K562 (cell line): Measurements from ENCODE around the gene SLC12A4. TPM values are rescaled to one million over a fixed set of nuclear protein-coding genes. Genes with fewer than 3 reads are reported as not detected.

Experiments
- ATAC-seq: fragments of 200-7000 bp; cut with Tn5 transposase; 3 replicates; pipeline ENCODE4 v1.9.1; 2020; ENCODE audit warnings: moderate library complexity
- BruUV-seq: library from RNA; stranded (reverse); fragments of 400-500 nt; replicated peaks from 2 replicates; lab custom pipeline; 2021; lab: Mats Ljungman, UMichigan
- CTCF ChIA-PET: fragments of 300-600 bp; formaldehyde crosslinking; extraction: SDS; loops from one replicate; lab custom pipeline; 2021; ENCODE audit warnings: low intra/inter-chr PET ratio; lab: Yijun Ruan, JAX
- POLR2A ChIA-PET: fragments of 300-600, 350-650 bp; sonication (Branson Sonifier 250); formaldehyde crosslinking; extraction: SDS; loops from one replicate; lab custom pipeline; 2021; ENCODE audit warnings: antibody characterized with exemption, inconsistent platforms; lab: Yijun Ruan, JAX
- DNase-seq, 4 experiments: peaks; one replicate each; pipeline versions ENCODE4 v3.0.0 to v3.0.0-alpha.2; 2011 to 2018; ENCODE audit warnings: low spot score in 3 of 4, mixed read lengths in 3 of 4; ENCODE audit errors: extremely low read depth in 1 of 4
- FAIRE-seq: peaks from 2 replicates; lab custom pipeline; 2011; peaks lifted over from hg19 to GRCh38; lab: Jason Lieb, UNC
- H2AFZ ChIP-seq: 2 replicates; pipeline ENCODE4 v1.6.0; 2011; ENCODE audit warnings: low read depth, low read length, control low read depth, inconsistent platforms
- H3K27ac ChIP-seq: fragments of 200-600 bp; 3 replicates; pipeline ENCODE4 v1.8.0; 2011; ENCODE audit warnings: low read depth, mild to moderate bottlenecking, control low read depth, inconsistent platforms, low read length, moderate library complexity, mixed read lengths; ENCODE audit errors: extremely low read depth
- H3K27me3 ChIP-seq, 2 experiments: fragments of 300-600 bp in 1 of 2; 2 replicates in 1 of 2; 3 replicates in 1 of 2; pipeline versions ENCODE4 v1.6.0 to v1.8.0; 2011; ENCODE audit warnings: inconsistent platforms in 2 of 2, low read length in 2 of 2, mild to moderate bottlenecking in 1 of 2, mixed read lengths in 1 of 2, moderate library complexity in 1 of 2; ENCODE audit not compliant: control insufficient read depth in 2 of 2, insufficient read depth in 2 of 2
- H3K36me3 ChIP-seq: fragments of 300-600 bp; 3 replicates; pipeline ENCODE4 v1.8.0; 2011; ENCODE audit warnings: mild to moderate bottlenecking, low read length, inconsistent platforms; ENCODE audit not compliant: control insufficient read depth, insufficient read depth
- H3K4me1 ChIP-seq, 2 experiments: fragments of 200-600 bp in 1 of 2; replicated peaks in 1 of 2; 2 replicates in 1 of 2; 3 replicates in 1 of 2; pipeline versions ENCODE4 v1.5.1 to v1.8.0; 2011; ENCODE audit warnings: inconsistent platforms in 2 of 2, low read length in 2 of 2, mild to moderate bottlenecking in 1 of 2, mixed read lengths in 1 of 2, moderate library complexity in 1 of 2; ENCODE audit not compliant: control insufficient read depth in 2 of 2, insufficient read depth in 2 of 2
- H3K4me2 ChIP-seq: 2 replicates; pipeline ENCODE4 v1.6.1; 2011; ENCODE audit warnings: low read length, control low read depth, inconsistent platforms, mixed read lengths; ENCODE audit not compliant: insufficient read depth
- H3K4me3 ChIP-seq: fragments of 200-600 bp; sonication (generic), shearing (Covaris generic); 2 replicates; pipeline ENCODE4 v1.5.1; 2016; ENCODE audit warnings: control low read depth, inconsistent platforms
- H3K79me2 ChIP-seq: fragments of 200-600 bp; 3 replicates; pipeline ENCODE4 v1.8.0; 2011; ENCODE audit warnings: low read length, inconsistent platforms; ENCODE audit not compliant: control insufficient read depth, insufficient read depth
- H3K9ac ChIP-seq, 2 experiments: 2 replicates each; pipeline versions ENCODE4 v1.6.0 to v1.6.1; 2011; ENCODE audit warnings: low read depth in 2 of 2, low read length in 2 of 2, control low read depth in 1 of 2, inconsistent platforms in 1 of 2, mild to moderate bottlenecking in 1 of 2, mixed read lengths in 1 of 2; ENCODE audit not compliant: insufficient read depth in 1 of 2
- H3K9me1 ChIP-seq: one replicate; pipeline ENCODE4 v1.6.0; 2011; ENCODE audit warnings: inconsistent platforms, mild to moderate bottlenecking, low read length, moderate library complexity; ENCODE audit not compliant: control insufficient read depth, insufficient read depth
- H3K9me3 ChIP-seq: replicated peaks from 2 replicates; pipeline ENCODE4 v1.5.1; 2011; ENCODE audit warnings: low read depth, low read length, inconsistent platforms; ENCODE audit not compliant: control insufficient read depth, insufficient read depth
- H4K20me1 ChIP-seq: replicated peaks from 2 replicates; pipeline ENCODE4 v1.6.1; 2011; ENCODE audit warnings: low read length, inconsistent platforms, mixed read lengths; ENCODE audit not compliant: control insufficient read depth, insufficient read depth
- BHLHE40 ChIP-seq: IDR thresholded peaks from 2 replicates; pipeline ENCODE4 v1.6.1; 2011; ENCODE audit warnings: low read length, improper control_type of control experiment
- ESRRB ChIP-seq: fragments of 250-450 bp; sonication (Bioruptor Pico); IDR thresholded peaks from 2 replicates; pipeline ENCODE4 v1.5.0; 2020; ENCODE audit warnings: mild to moderate bottlenecking, moderate library complexity, borderline replicate concordance
- MAFK ChIP-seq: IDR thresholded peaks from 2 replicates; pipeline ENCODE4 v1.6.1; 2011; ENCODE audit warnings: low read length, improper control_type of control experiment
- MTA1 ChIP-seq: fragments of 450-650 bp; IDR thresholded peaks from 2 replicates; pipeline ENCODE4 v1.6.1; 2017; ENCODE audit warnings: borderline replicate concordance
- POLR2G ChIP-seq: fragments of 200-400 bp; formaldehyde crosslinking; IDR thresholded peaks from 2 replicates; pipeline ENCODE4 v1.6.1; 2017; ENCODE audit warnings: low read depth, mild to moderate bottlenecking, antibody characterized with exemption, low read length, moderate library complexity
- RBFOX2 ChIP-seq: fragments of 200-400 bp; formaldehyde crosslinking; IDR thresholded peaks from 2 replicates; pipeline ENCODE4 v1.6.1; 2017; ENCODE audit warnings: low read depth, mild to moderate bottlenecking, low read length, moderate library complexity
- RBM22 ChIP-seq: fragments of 200-400 bp; formaldehyde crosslinking; IDR thresholded peaks from 2 replicates; pipeline ENCODE4 v1.6.1; 2018; ENCODE audit warnings: low read length, low read depth; ENCODE audit not compliant: poor library complexity, severe bottlenecking
- WGBS: fragments of 100-300 bp; shearing (Covaris generic); methylation state at CpG from one replicate; pipeline ENCODE4 v1.1.6; 2016; ENCODE audit warnings: low coverage, mixed read lengths; ENCODE audit not compliant: insufficient coverage; ENCODE audit errors: missing lambda C conversion rate; 5-methylcytosine and 5-hydroxymethylcytosine counted together
- in situ Hi-C: fragments of 300-500 bp; cut with MboI; formaldehyde crosslinking; loops from 4 replicates; pipeline ENCODE4 v1.15.0; 2018; ENCODE audit warnings: inconsistent platforms, mixed read lengths
- intact Hi-C: fragments of 100-400 bp; cut with micrococcal nuclease; formaldehyde crosslinking; loops from 2 replicates; pipeline ENCODE4 v1.14.2; 2022
- polyA plus RNA-seq, 8 experiments: library from polyadenylated mRNA; depleted of rRNA in 4 of 8; stranded (reverse) in 5 of 8; unstranded in 3 of 8; fragments of >200 nt; fragmentation: Nextera tagmentation in 2 of 8; fragmentation: Illumina TruSeq in 1 of 8; extraction: Ambion mirVana in 2 of 8; extraction: Trizol in 1 of 8; gene quantifications; 2 replicates each; pipeline versions ENCODE4 v1.2.1 to v1.2.3, GENCODE V29; 2011 to 2014; ENCODE audit warnings: inconsistent platforms in 1 of 8, missing spikeins in 1 of 8
- total RNA-seq, 7 experiments: library from RNA; depleted of rRNA in 6 of 7; stranded (reverse); fragments of >200 nt in 6 of 7; fragmentation: Illumina TruSeq in 2 of 7; extraction: Trizol in 2 of 7; gene quantifications; 2 replicates each; pipeline versions ENCODE4 v1.2.1 to v1.2.3, GENCODE V29; 2011 to 2021; ENCODE audit warnings: low replicate concordance in 1 of 7
- TF ChIP-seq, protein P1 (sequence below): sonication (generic); formaldehyde crosslinking; IDR thresholded peaks from 2 replicates; pipeline ENCODE4 v1.8.1; 2023; ENCODE audit warnings: mild to moderate bottlenecking, missing genetic modification reagents

Gene SLC12A4
- total and polyA plus RNA-seq, 9 of the 15 experiments (the other 6 are each of a cell fraction or from before 2014, with no cell fraction given) = 0.75 to 43.5 (median 15.0) TPM

DNA sequence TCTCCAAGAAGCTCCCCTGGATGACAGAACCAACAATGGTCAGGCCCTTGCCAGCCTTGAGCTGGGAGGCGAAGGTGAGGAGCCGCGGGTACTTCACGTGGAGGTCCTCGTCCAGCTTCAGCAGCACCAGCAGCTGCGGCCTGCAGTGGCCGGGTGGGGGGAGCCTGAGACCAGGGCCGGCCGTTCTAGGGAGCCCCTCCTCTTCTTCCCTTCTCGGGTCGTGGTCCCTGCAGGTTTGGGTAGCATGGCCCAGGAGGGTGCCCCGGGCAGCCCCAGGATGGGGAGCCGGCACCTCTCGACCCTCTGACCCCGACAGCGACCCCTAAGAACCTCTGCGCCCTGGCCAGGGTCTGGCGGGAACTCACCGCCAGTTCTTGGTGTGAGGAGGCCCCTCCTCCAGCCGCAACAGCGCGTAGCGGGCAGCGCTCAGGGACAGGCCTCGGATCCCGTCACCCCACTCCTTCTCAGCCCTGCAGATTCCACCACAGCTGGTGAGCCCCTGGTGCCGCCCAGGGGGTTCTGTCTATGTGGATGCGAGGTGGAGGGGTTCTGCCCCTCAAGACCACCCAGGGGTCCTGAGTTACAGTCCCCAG lies 21.4 kb downstream of the SLC12A4 start:
- FAIRE-seq = no peak
- BruUV-seq = no TSS peak
- Histone ChIP-seq H3K79me2 (no peaks in the 10 kb centered on the region), H3K9me3 (no peaks in the 10 kb centered on the region; the same call in 1 of the 2 replicates), H3K36me3 (peaks cover 96% of the 10 kb centered on the region; the same call in 2 of the 3 replicates), H3K27ac (no peak overlapping the region), H3K4me3 (no peak overlapping the region), H3K27me3 (no peaks in the 10 kb centered on the region), H2AFZ (no peak overlapping the region), H3K4me2 (no peak overlapping the region), H3K9ac (no peak overlapping the region), H3K4me1 (peaks cover 7 to 58% of the 10 kb centered on the region in 2 experiments; a peak in 3 of 5 replicates), H3K9me1 (no peaks in the 10 kb centered on the region), H4K20me1 (peaks cover 12% of the 10 kb centered on the region; the same call in 1 of the 2 replicates)
- ATAC-seq = no peak
- TF ChIP-seq, protein P1, sequence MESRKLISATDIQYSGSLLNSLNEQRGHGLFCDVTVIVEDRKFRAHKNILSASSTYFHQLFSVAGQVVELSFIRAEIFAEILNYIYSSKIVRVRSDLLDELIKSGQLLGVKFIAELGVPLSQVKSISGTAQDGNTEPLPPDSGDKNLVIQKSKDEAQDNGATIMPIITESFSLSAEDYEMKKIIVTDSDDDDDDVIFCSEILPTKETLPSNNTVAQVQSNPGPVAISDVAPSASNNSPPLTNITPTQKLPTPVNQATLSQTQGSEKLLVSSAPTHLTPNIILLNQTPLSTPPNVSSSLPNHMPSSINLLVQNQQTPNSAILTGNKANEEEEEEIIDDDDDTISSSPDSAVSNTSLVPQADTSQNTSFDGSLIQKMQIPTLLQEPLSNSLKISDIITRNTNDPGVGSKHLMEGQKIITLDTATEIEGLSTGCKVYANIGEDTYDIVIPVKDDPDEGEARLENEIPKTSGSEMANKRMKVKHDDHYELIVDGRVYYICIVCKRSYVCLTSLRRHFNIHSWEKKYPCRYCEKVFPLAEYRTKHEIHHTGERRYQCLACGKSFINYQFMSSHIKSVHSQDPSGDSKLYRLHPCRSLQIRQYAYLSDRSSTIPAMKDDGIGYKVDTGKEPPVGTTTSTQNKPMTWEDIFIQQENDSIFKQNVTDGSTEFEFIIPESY (CRISPR knock-in tag) = peak; percentile 98
- TF ChIP-seq BHLHE40 (no peak), ESRRB (CRISPR knock-in tag) (no peak), RBM22 (peak; percentile 65), MAFK (no peak), RBFOX2 (peak; percentile 51), MTA1 (no peak), POLR2G (peak; percentile 75)
- in situ Hi-C loops (no loop called here), intact Hi-C loops (no loop called here)
- POLR2A ChIA-PET = interaction anchor here (0.6 to 1.3 kb wide), 5 partner anchors 10 to 284 kb away, joined by 3 to 7 read pairs (median 3); partner anchors contain the start of gene PSMB10
- 95% methylated on average over 22 of the region's 28 CpGs for WGBS
- no peak for DNase-seq
- CTCF ChIA-PET = no interaction called here
